Measurements from ENCODE around the gene COL4A2.
"Not testable (repeated sequence)": the region's sequence is repeated elsewhere in the genome, so short reads cannot be mapped to it uniquely, and the experiment has no call there.

COL4A2 gene

GRCh38 chr13:110443622-110444225 is 136.6 kb downstream of the COL4A2 start:
- no peak for DNase-seq (ENCODE audit: low spot score)

- DNase-seq (ENCODE audit: low spot score): no peak
Measured at GRCh38 chr13:110444226-110444653, 137.2 kb downstream of the COL4A2 start.

- DNase-seq (ENCODE audit: low spot score): no peak
Measured at GRCh38 chr13:110445183-110445582, 138.1 kb downstream of the COL4A2 start.

GRCh38 chr13:110445722-110446574 is 138.9 kb downstream of the COL4A2 start:
- no peak for DNase-seq (ENCODE audit: low spot score)

GRCh38 chr13:110446575-110446890 is 139.4 kb downstream of the COL4A2 start:
- DNase-seq (ENCODE audit: low spot score): no peak

GRCh38 chr13:110447058-110447511 is 140.0 kb downstream of the COL4A2 start:
- no peak for DNase-seq (ENCODE audit: low spot score)

- no peak for DNase-seq (ENCODE audit: low spot score)
Measured at GRCh38 chr13:110447801-110448200, 140.7 kb downstream of the COL4A2 start.

- DNase-seq (ENCODE audit: low spot score): no peak
Measured at GRCh38 chr13:110448230-110448629, 141.1 kb downstream of the COL4A2 start.

GRCh38 chr13:110448677-110449076 is 141.6 kb downstream of the COL4A2 start:
- no peak for DNase-seq (ENCODE audit: low spot score)

GRCh38 chr13:110449219-110450015 is 142.3 kb downstream of the COL4A2 start:
- DNase-seq (ENCODE audit: low spot score): no peak

- no peak for DNase-seq (ENCODE audit: low spot score)
Measured at GRCh38 chr13:110450016-110450900, 143.2 kb downstream of the COL4A2 start.

GRCh38 chr13:110450941-110451730 is 144.1 kb downstream of the COL4A2 start:
- no peak for DNase-seq (ENCODE audit: low spot score)

GRCh38 chr13:110453091-110453490 is 146.0 kb downstream of the COL4A2 start:
- DNase-seq (ENCODE audit: low spot score): not testable (repeated sequence)

- no peak for DNase-seq (ENCODE audit: low spot score)
Measured at GRCh38 chr13:110453797-110454196, 146.7 kb downstream of the COL4A2 start.

- no peak for DNase-seq (ENCODE audit: low spot score)
Measured at GRCh38 chr13:110454227-110454859, 147.3 kb downstream of the COL4A2 start.

GRCh38 chr13:110454956-110455355 is 147.9 kb downstream of the COL4A2 start:
- no peak for DNase-seq (ENCODE audit: low spot score)

- DNase-seq (ENCODE audit: low spot score): no peak
Measured at GRCh38 chr13:110455444-110455843, 148.4 kb downstream of the COL4A2 start.

GRCh38 chr13:110455941-110456340 is 148.9 kb downstream of the COL4A2 start:
- DNase-seq (ENCODE audit: low spot score): peak; percentile 90

GRCh38 chr13:110456550-110456949 is 149.5 kb downstream of the COL4A2 start:
- no peak for DNase-seq (ENCODE audit: low spot score)

- DNase-seq (ENCODE audit: low spot score): no peak
Measured at GRCh38 chr13:110457361-110457760, 150.3 kb downstream of the COL4A2 start.

Data from HuH-7 (cell line).